Lung (tissue), 12 donors: ENCODE results near the gene RERE. TPM values are rescaled to one million over a fixed set of nuclear protein-coding genes. Genes with fewer than 3 reads are reported as not detected.

ENCODE experiments used
- ATAC-seq: fragments of 200-7000 bp; cut with Tn5 transposase; one replicate; pipeline ENCODE4 v1.9.1; 2020; ENCODE audit warnings: moderate number of reproducible peaks; ENCODE audit not compliant: insufficient read depth, low FRiP score
- DNase-seq, 3 donors: peaks; one replicate each; pipeline ENCODE4 v3.0.0-alpha.2; 2013 to 2017
- H3K27ac ChIP-seq, 2 donors: one replicate each; pipeline ENCODE4 v1.5.1; 2013; ENCODE audit warnings: mild to moderate bottlenecking in 2 of 2, moderate library complexity in 2 of 2, control low read depth in 1 of 2, inconsistent platforms in 1 of 2, low read depth in 1 of 2, low read length in 1 of 2
- H3K27me3 ChIP-seq, 3 donors: one replicate each; pipeline ENCODE4 v1.5.1; 2013; ENCODE audit warnings: low read length in 2 of 3; ENCODE audit not compliant: control insufficient read depth in 3 of 3, insufficient read depth in 3 of 3
- H3K36me3 ChIP-seq, 4 donors: one replicate each; pipeline ENCODE4 v1.5.1; 2013; ENCODE audit warnings: low read length in 4 of 4, mild to moderate bottlenecking in 1 of 4, moderate library complexity in 1 of 4; ENCODE audit not compliant: control insufficient read depth in 4 of 4, insufficient read depth in 4 of 4
- H3K4me1 ChIP-seq, 5 donors: one replicate each; pipeline ENCODE4 v1.5.1; 2013; ENCODE audit warnings: low read length in 5 of 5, mild to moderate bottlenecking in 2 of 5, moderate library complexity in 1 of 5; ENCODE audit not compliant: control insufficient read depth in 5 of 5, insufficient read depth in 5 of 5
- H3K4me3 ChIP-seq: one replicate; pipeline ENCODE4 v1.5.1; 2013; ENCODE audit warnings: mild to moderate bottlenecking, control low read depth, moderate library complexity
- H3K9ac ChIP-seq, 2 donors: one replicate each; pipeline ENCODE4 v1.5.1; 2013; ENCODE audit warnings: low read length in 2 of 2, control low read depth in 1 of 2; ENCODE audit not compliant: insufficient read depth in 1 of 2
- H3K9me3 ChIP-seq, 4 donors: one replicate each; pipeline ENCODE4 v1.5.1; 2013; ENCODE audit warnings: low read length in 3 of 4, mild to moderate bottlenecking in 1 of 4, moderate library complexity in 1 of 4; ENCODE audit not compliant: control insufficient read depth in 4 of 4, insufficient read depth in 3 of 4
- CTCF ChIP-seq: IDR thresholded peaks from 2 replicates; pipeline ENCODE4 v1.5.1; 2012; ENCODE audit warnings: mild to moderate bottlenecking; ENCODE audit errors: control extremely low read depth, extremely low read depth
- WGBS, 2 donors: extraction: QIAGEN DNeasy Blood & Tissue Kit; methylation state at CpG; one replicate each; pipeline ENCODE4 v1.1.7; 2013; 5-methylcytosine and 5-hydroxymethylcytosine counted together
- polyA plus RNA-seq, 2 donors: library from polyadenylated mRNA; stranded (reverse); fragments of 200-250 nt; gene quantifications; one replicate each; pipeline ENCODE4 v1.2.1, GENCODE V29; 2013
- total RNA-seq, 2 donors: library from RNA; depleted of rRNA in 1 of 2; stranded (reverse); fragments of >200 nt in 1 of 2; gene quantifications; one replicate each; pipeline ENCODE4 v1.2.1, GENCODE V29; 2014 to 2021
- donor health status: control.
- donor health status: control.
- donor health status: Bipolar disorder and iron deficiency.
- donor health status: healthy.
- donor health status: DM: yes; HTN: yes; CAD: no.

RERE gene
- total and polyA plus RNA-seq, 4 donors = 21.7 to 207 (median 57.5) TPM

GRCh38 chr1:8378178-8378577 lies 439.3 kb downstream of the RERE start:
- H3K36me3 ChIP-seq = peaks cover 0 to 16% (median 14%) of the 10 kb centered on the region in 4 donors
- peak; percentile 61 to 85 (median 76) for DNase-seq
- WGBS, 2 donors = 28 to 31% methylated on average over 4 of the region's 4 CpGs
- no peak for ATAC-seq
- H3K4me3 ChIP-seq = no peak overlapping the region
- peak overlapping the region; percentile 62 to 83 for H3K27ac ChIP-seq
- H3K9me3 ChIP-seq = peaks cover 0 to 3% (median 0%) of the 10 kb centered on the region in 4 donors
- peak overlapping the region in 1 of 2 donors; percentile 32 for H3K9ac ChIP-seq
- no peak for TF ChIP-seq CTCF
- H3K27me3 ChIP-seq = no peaks in the 10 kb centered on the region
- peaks cover 32 to 64% (median 54%) of the 10 kb centered on the region in 5 donors for H3K4me1 ChIP-seq

DNA sequence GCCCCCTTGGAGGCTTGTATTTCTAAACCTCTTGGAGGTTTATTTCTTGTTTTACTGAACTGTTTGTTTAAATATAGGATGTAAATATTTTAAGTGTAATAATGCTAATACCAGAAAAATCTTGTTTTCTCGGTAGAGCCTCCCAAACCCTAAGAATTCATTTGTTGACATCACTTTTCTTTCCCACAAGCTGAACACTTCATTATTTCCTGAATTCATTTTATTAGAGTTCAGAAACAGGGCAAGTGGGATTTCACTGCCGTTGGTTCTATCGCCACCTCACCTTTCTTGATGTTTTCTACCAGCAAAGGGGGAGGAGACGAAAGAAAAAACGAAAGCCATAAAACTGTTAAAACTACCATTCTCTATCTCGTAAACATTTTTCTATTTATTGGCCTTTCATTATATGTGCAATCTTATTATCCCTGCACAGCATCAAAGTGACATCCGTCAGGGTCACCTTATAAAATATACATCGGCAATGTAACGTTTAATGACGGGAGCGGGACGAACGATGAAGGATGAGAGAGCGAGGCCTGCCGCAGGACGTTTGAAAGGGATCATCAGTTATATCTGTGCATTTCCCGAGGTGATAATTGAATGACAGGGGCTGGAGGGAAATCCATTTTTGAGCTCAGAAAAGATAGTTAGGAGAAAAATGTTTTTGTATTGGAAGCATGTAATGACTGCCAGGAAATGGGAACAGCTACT lies 440.0 kb downstream of the RERE start:
- peaks cover 0 to 17% (median 14%) of the 10 kb centered on the region in 4 donors for H3K36me3 ChIP-seq
- no peak overlapping the region for H3K4me3 ChIP-seq
- peak in 2 of 3 donors; percentile 54 to 58 for DNase-seq
- peaks cover 40 to 68% (median 54%) of the 10 kb centered on the region in 5 donors for H3K4me1 ChIP-seq
- ATAC-seq = no peak
- TF ChIP-seq CTCF = no peak
- no peak overlapping the region for H3K9ac ChIP-seq
- H3K9me3 ChIP-seq = peaks cover 0 to 3% (median 0%) of the 10 kb centered on the region in 4 donors
- 84 to 87% methylated on average over 17 of the region's 17 CpGs for WGBS, 2 donors
- peak overlapping the region in 1 of 2 donors; percentile 30 for H3K27ac ChIP-seq
- H3K27me3 ChIP-seq = no peaks in the 10 kb centered on the region

GRCh38 chr1:8376358-8376840 lies 441.0 kb downstream of the RERE start:
- ATAC-seq (no peak), DNase-seq (no peak)
- peak overlapping the region in 1 of 2 donors; percentile 21 for H3K27ac ChIP-seq
- no peaks in the 10 kb centered on the region for H3K27me3 ChIP-seq
- H3K4me3 ChIP-seq = no peak overlapping the region
- no peak for TF ChIP-seq CTCF
- no peak overlapping the region for H3K9ac ChIP-seq
- 67 to 86% methylated on average over 4 of the region's 4 CpGs for WGBS, 2 donors
- H3K9me3 ChIP-seq = peaks cover 0 to 3% (median 0%) of the 10 kb centered on the region in 4 donors
- H3K4me1 ChIP-seq = peaks cover 46 to 68% (median 54%) of the 10 kb centered on the region in 5 donors
- peaks cover 0 to 16% (median 11%) of the 10 kb centered on the region in 4 donors for H3K36me3 ChIP-seq
